ENCODE measurements around the gene KLF16.
A peak's percentile ranks its signal among the peaks of the same experiment; 100 is the strongest.

KLF16 gene

DNA sequence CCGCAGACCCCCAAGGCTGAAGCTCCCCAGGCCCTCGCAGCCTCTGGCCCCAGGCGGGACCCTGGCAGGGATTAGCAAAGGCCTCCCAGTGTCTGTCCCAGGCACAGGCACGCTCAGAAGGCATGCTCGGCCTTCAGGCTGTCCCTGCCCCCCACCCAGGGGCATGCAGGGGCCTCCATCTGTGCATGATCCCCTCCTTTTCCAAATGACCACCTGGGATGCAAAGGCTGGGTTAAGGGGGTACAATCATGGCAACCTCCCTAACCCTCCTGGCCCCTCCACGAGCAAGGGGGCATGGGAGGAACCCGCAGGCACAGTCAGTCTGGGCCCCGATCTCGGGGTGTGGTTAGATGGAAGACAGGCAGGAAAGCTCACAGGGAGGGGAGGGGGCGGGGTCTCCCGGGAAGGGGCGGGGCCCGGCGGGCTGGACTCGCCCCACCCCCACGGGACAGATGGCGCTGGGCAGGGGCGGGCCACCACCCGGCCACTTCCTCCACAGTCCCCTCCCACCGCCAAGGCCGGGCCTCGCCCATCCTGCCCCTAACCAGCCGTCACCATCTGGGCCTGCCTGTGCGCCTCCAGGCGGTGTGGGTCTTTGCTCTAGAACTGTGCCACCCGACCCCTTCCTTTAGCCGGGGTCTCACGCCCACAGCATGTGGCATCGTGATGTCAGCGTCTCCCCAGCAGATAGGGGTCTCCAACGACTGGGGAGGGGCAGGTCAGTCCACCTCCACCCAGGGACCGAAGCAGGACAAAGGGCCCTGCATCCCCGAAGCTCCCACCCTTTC lies 8.1 kb downstream of the KLF16 start:
- DNase-seq (ENCODE audit: low read depth in 3 of 3): peak in 2 of 3 experiments; percentile 47 to 87

- no peak for DNase-seq (ENCODE audit: low read depth in 3 of 3)
Measured at GRCh38 chr19:1854542-1855039, 8.8 kb downstream of the KLF16 start.

DNA sequence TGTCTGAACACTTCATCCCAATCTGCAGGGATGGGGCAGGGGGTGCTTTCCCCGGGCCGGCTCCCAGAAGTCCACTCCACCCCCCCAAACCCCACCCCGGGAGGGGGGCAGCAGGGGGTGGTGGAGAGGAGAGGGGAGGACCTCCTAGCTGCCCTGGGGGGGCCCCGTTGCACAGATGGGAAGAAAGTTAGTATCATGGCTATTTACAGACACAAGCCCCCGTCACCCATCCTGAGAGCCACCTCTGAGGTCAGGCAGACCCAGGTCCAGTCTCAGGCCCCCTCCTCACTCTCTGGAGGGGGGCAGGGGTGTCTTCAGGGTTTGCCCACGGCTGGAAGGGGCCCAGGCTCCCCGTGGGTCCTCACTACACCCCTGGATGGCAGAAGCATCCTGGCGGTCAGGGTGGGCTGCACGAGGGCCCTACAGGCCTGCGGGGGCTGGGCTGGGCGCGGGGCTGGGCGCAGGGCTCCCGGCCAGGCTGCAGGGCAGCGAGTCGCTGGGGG lies 9.3 kb downstream of the KLF16 start:
- no peak for DNase-seq (ENCODE audit: low read depth in 3 of 3)

DNA sequence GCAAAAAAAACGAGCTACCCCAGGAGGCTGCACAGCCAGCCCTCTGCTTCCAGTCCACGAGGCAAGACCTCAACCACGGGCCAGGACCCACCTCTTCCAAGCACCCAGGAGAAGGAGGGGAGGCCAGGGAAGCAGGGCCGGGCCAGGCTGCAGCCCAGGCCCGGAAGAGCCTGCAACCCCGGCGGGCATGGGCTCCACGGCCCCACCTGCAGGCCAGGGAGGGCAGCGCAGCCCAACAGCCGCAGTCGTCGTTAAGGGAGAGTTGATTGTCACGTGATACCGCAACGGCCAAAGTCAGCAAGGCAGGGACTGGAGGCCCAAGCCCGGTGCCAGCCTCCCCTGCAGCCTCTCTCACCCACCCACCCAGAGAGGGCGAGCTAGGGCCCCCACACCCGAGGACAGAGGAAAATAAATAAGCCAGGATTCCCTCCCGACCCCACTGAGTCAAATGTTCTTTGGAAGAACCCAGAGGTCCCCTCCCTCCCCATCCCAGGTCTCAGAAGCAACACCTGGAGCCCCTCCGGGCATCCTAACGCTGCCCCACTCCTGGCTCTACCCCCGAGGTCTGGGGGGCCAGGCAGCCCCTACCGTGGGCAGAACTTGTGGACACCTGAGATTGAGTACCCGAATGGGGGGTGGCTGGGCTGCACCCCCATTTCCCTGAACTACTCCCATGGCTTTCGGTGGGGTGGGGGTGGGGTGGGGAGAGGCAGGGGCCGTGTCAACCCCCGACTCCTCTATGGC lies 9.9 kb downstream of the KLF16 start:
- DNase-seq (ENCODE audit: low read depth in 3 of 3): peak in 2 of 3 experiments; percentile 63 to 84

- no peak for DNase-seq (ENCODE audit: low read depth in 3 of 3)
Measured at GRCh38 chr19:1852581-1853128, 10.7 kb downstream of the KLF16 start.

DNA sequence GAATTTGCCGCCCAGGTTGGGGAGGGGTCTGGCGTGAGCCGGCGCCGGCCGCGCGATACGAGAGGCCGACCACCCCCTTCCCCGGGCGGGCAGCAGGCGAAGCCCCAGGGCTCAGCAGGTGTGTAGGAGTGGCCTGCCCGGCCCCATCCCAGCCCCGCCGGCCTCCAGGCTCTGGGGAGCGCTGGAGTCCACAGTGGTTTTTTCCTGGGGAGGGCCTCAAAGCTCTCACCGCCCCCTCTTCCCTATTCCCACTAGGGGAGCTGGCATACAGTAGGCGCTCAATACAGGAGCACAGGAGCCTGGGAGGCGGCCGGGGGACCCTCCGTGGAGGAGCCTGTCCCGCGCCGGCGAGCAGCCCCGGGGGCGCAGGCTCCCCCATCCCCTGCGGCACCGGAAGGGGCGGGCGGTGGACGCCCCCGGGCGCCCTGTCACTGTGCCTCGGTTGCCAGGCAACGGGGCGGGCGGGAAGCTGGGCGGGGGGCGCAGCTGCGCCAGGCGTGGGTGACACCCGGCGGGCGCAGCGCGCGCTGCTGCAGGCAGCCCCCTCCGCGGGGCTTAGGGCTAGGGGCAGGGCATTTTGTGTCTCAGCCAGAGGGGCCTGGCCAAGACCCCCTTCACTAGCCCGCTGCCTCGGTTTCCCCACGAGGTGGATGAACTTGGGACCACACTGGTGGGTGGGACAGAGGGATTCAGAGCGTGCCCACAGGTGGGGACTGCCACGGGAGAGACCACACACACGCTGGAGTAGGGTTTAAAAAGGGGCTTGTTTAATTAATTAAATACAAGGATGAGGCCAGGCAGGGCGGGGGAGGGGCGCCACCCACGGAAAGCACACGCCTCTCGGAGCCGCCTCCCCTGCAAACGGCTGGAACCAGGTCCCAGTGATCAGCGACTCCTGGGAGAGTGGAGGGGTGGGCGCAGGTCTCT lies 11.5 kb downstream of the KLF16 start:
- DNase-seq (ENCODE audit: low read depth in 3 of 3): peak in 1 of 3 experiments; percentile 51

GRCh38 chr19:1850809-1851653 lies 12.3 kb downstream of the KLF16 start:
- no peak for DNase-seq (ENCODE audit: low read depth in 3 of 3)

- no peak for DNase-seq (ENCODE audit: low read depth in 3 of 3)
Measured at GRCh38 chr19:1849886-1850398, 13.4 kb downstream of the KLF16 start.

DNA sequence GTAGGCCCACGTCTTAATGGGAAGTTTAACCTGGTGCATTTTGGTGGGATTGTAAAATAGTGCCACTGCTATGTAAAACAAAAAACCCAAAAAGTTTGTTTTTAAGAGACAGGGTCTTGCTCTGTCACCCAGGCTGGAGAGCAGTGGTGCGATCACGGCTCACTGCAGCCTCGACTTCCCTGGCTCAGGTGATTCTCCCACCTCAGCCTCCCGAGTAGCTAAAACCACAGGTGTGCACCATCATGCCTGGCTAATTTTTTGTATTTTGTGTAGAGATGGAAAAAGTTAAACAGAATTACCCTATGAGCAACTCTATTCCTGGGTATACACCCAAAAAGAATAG lies 14.3 kb downstream of the KLF16 start:
- no peak for DNase-seq (ENCODE audit: low read depth in 3 of 3)

GRCh38 chr19:1848399-1849131 lies 14.8 kb downstream of the KLF16 start, which contains the start of gene REXO1:
Gene REXO1 (minus strand): TSS chr19:1848483. CDS start chr19:1848358, 125 bp downstream.
- peak; percentile 93 to 98 (median 97) for DNase-seq (ENCODE audit: low read depth in 3 of 3)

- peak in 1 of 3 experiments; percentile 33 for DNase-seq (ENCODE audit: low read depth in 3 of 3)
Measured at GRCh38 chr19:1847684-1848398, 15.5 kb downstream of the KLF16 start.

DNA sequence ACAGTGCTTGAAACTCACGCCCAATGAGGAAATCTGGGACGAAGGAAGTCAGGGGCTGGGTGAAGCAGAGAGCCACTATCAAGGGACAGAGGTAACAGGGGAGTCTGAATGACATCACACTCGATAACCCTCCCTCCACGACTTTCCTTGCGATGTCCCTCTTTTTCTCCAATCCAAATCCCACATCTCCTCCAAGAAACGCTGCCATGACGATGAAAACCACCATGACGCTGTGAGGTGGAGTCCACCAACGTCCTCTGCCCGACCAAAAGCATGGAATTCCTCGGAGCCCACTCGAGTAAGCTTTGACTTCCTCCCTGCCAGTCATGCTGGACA lies 16.1 kb downstream of the KLF16 start:
- DNase-seq (ENCODE audit: low read depth in 3 of 3): no peak

DNA sequence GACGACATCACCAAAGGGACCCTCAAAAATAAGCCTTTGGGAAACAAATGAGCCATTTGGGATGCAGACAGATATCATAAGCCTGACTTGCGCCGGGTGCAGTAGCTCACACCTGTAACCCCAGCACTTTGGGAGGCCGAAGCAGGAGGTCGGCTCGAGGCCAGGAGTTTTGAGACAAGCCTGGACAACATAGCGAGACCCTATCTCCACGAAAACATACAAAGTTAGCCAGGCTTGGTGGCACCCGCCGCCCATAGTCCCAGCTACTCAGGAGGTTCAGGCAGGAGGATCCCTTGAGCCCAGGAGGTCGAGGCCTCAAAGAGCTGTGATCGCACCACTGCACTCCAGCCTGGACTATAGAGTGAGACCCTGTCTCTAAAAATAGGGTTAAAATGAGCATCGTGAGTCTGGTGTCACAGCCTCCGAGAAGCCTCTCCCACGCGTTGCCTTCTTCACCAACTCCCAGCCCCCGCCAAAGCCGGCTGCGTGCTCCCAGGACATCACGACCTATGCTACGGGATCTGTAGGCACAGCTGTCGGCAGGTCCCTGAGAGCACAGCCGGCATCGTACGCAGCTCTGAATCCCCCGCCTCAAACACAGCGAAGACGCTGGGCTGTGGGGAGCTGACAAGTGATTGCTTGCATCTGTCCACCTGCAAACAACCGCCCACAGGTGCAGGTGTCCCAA lies 16.7 kb downstream of the KLF16 start:
- DNase-seq (ENCODE audit: low read depth in 3 of 3): no peak

GRCh38 chr19:1845642-1846041 lies 17.7 kb downstream of the KLF16 start:
- no peak for DNase-seq (ENCODE audit: low read depth in 3 of 3)

- no peak for DNase-seq (ENCODE audit: low read depth in 3 of 3)
Measured at GRCh38 chr19:1845125-1845515, 18.3 kb downstream of the KLF16 start.

DNA sequence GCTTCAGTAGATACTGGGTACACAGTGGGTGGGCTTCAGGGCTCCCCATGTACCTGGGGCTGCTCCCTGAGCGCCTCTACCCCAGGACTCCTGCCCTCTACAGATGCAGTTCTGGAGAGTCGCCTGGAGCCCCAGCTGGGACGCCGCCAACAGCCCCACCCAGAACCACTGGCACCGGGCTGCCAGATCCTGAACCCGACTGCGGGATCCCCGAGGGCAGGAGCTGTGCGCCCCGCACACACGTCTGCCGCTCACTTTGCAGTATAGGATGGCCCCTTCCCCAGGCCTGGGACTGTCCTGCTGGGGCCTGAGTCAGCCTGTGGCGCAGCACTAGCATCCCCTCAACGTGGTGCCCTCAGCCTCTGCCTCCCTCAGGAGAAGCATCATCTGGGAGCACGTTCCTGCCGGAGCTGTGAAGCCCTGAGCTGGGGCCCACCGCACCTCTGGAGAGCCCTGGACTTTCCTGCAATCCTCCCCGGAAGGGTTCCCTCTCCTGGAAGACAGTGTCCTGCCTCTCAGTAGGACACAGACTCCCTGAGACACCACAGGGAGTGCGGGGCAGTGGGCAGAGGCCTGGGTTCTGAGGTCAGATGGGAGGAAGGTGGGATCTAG lies 18.8 kb downstream of the KLF16 start:
- no peak for DNase-seq (ENCODE audit: low read depth in 3 of 3)

DNA sequence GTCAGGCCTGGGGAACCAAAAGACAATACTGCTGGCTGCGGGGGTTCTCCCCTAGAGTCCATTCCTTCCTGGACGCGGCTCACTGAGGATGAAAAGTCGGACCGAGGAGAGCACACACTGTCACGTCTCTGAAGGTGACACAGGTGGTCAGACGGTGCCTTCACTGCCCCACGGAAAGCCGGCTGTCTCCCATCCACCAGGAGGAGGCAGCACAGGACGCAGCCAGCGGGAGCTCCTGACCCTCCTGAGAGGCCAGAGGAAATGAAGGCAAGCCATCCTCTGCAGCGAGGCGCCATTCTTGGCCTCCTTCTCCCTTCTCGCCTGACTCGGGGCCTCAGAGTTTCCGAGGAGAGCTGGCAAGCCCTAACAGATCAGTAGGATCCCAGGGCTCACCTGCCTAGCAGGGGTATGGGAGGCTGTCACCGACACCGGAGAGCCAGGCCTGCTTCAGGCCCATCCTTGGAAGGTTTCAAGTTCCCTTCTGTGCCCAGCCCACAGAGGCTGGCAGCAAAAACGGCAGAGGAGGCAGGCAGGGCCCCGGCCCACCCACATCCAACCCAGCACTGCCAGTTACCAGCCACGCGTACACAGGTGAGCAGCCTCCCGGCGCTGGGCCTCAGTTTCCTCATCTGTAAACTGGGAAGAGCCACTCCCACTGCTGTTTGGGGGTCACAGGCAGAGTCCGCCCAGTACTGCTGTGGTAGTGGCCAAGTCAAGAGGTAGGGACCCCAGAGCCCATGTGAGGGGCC lies 19.6 kb downstream of the KLF16 start:
- DNase-seq (ENCODE audit: low read depth in 3 of 3): no peak

Data from stimulated activated CD4-positive, alpha-beta T cell treated with anti-CD3 and anti-CD28 coated beads, TNF-alpha, amount 100 ng/mL, for 24 hours (primary cell).